Caco-2 (cell line): ENCODE data around the gene LRMDA. TPM values are rescaled to one million over a fixed set of nuclear protein-coding genes. Genes with fewer than 3 reads are reported as not detected.

Experiments used
- BruUV-seq: library from RNA; stranded (reverse); fragments of 400-500 nt; replicated peaks from 2 replicates; lab custom pipeline; 2021; lab: Mats Ljungman, UMichigan
- CTCF ChIA-PET: fragments of 300-600 bp; sonication (Branson Sonifier 250); formaldehyde crosslinking; loops from one replicate; lab custom pipeline; 2022; ENCODE audit warnings: antibody characterized with exemption; lab: Charles Lee
- POLR2A ChIA-PET: fragments of 300-600 bp; sonication (Branson Sonifier 250); formaldehyde crosslinking; loops from one replicate; lab custom pipeline; 2022; ENCODE audit warnings: antibody characterized with exemption; lab: Charles Lee
- DNase-seq, 2 experiments: peaks; one replicate each; pipeline versions ENCODE4 v3.0.0 to v3.0.0-alpha.2; 2020 to 2022
- H3K27me3 ChIP-seq: replicated peaks from 2 replicates; pipeline ENCODE4 v1.6.0; 2011; ENCODE audit warnings: low read length; ENCODE audit not compliant: control insufficient read depth, insufficient read depth
- H3K36me3 ChIP-seq: 2 replicates; pipeline ENCODE4 v1.5.1; 2011; ENCODE audit warnings: low read length; ENCODE audit not compliant: control insufficient read depth, insufficient read depth
- H3K4me1 ChIP-seq: fragments of 250-450 bp; sonication (Bioruptor Pico); 2 replicates; pipeline ENCODE4 v1.5.1; 2020; ENCODE audit warnings: mild to moderate bottlenecking
- H3K4me3 ChIP-seq: 2 replicates; pipeline ENCODE4 v1.5.1; 2011; ENCODE audit warnings: low read depth, mild to moderate bottlenecking, control low read depth, low read length
- H3K9me3 ChIP-seq: fragments of 250-450 bp; sonication (Bioruptor Pico); 2 replicates; pipeline ENCODE4 v1.5.1; 2020; ENCODE audit warnings: mild to moderate bottlenecking, moderate library complexity
- H3K27ac Mint-ChIP-seq: one replicate; pipeline ENCODE4 v1.8.0; 2022; ENCODE audit warnings: mixed read lengths; ENCODE audit not compliant: unreplicated experiment
- H3K27me3 Mint-ChIP-seq: one replicate; pipeline ENCODE4 v1.8.0; 2022; ENCODE audit warnings: mixed read lengths; ENCODE audit not compliant: insufficient read depth, unreplicated experiment
- H3K36me3 Mint-ChIP-seq: one replicate; pipeline ENCODE4 v1.8.0; 2022; ENCODE audit warnings: mild to moderate bottlenecking, mixed read lengths; ENCODE audit not compliant: insufficient read depth, unreplicated experiment
- H3K4me1 Mint-ChIP-seq: one replicate; pipeline ENCODE4 v1.8.0; 2022; ENCODE audit warnings: low read depth, mixed read lengths; ENCODE audit not compliant: unreplicated experiment
- H3K4me3 Mint-ChIP-seq: one replicate; pipeline ENCODE4 v1.8.0; 2022; ENCODE audit warnings: mild to moderate bottlenecking, moderate library complexity, mixed read lengths; ENCODE audit not compliant: unreplicated experiment
- H3K9me3 Mint-ChIP-seq: one replicate; pipeline ENCODE4 v1.8.0; 2022; ENCODE audit warnings: mixed read lengths; ENCODE audit not compliant: unreplicated experiment
- CTCF ChIP-seq, 2 experiments: fragments of 200-600 bp in 1 of 2; IDR thresholded peaks; 1 replicate in 1 of 2; 2 replicates in 1 of 2; pipeline versions ENCODE4 v1.5.1 to v1.8.0; 2011 to 2022; ENCODE audit warnings: antibody characterized with exemption in 1 of 2, control low read depth in 1 of 2, inconsistent platforms in 1 of 2, low read depth in 1 of 2, low read length in 1 of 2, mild to moderate bottlenecking in 1 of 2, moderate library complexity in 1 of 2; ENCODE audit not compliant: insufficient read depth in 1 of 2, severe bottlenecking in 1 of 2, unreplicated experiment in 1 of 2
- intact Hi-C: fragments of 100-400 bp; cut with micrococcal nuclease; formaldehyde crosslinking; loops from one replicate; pipeline ENCODE4 v1.10.0; 2022; ENCODE audit not compliant: unreplicated experiment
- total RNA-seq: library from RNA; stranded (reverse); gene quantifications from 2 replicates; pipeline ENCODE4 v1.2.3, GENCODE V29; 2022

Gene LRMDA
- total RNA-seq, 1 experiment from 2014 or later: 18.5 TPM

GRCh38 chr10:75499556-75500160 is 68.2 kb downstream of the LRMDA start:
- H3K9me3 ChIP-seq: no peaks in the 10 kb centered on the region
- intact Hi-C loops: loop anchor here (2.0 kb wide), 1 partner anchor 95 kb away; no protein-coding TSS in a partner anchor
- no peak for DNase-seq
- Mint-ChIP-seq H3K36me3 (no peaks in the 10 kb centered on the region), H3K4me1 (peaks cover 46% of the 10 kb centered on the region), H3K9me3 (no peaks in the 10 kb centered on the region), H3K27ac (no peak overlapping the region), H3K27me3 (no peaks in the 10 kb centered on the region), H3K4me3 (no peak overlapping the region)
- no peaks in the 10 kb centered on the region for H3K36me3 ChIP-seq
- H3K4me3 ChIP-seq: no peak overlapping the region
- no TSS peak for BruUV-seq
- H3K27me3 ChIP-seq: no peaks in the 10 kb centered on the region
- no peak for TF ChIP-seq CTCF (IDR thresholded peaks at IDR 0.05; ENCODE audit: insufficient read depth in 1 of 2, low read depth in 1 of 2, low read length in 1 of 2, severe bottlenecking in 1 of 2, unreplicated experiment in 1 of 2)
- ChIA-PET CTCF (no interaction called here), POLR2A (no interaction called here)
- H3K4me1 ChIP-seq: peaks cover 49% of the 10 kb centered on the region

GRCh38 chr10:75502389-75502788 is 71.0 kb downstream of the LRMDA start:
- CTCF ChIA-PET: no interaction called here
- no peaks in the 10 kb centered on the region for H3K27me3 ChIP-seq
- POLR2A ChIA-PET: no interaction called here
- H3K9me3 ChIP-seq: no peaks in the 10 kb centered on the region
- Mint-ChIP-seq H3K9me3 (no peaks in the 10 kb centered on the region), H3K27ac (peak overlapping the region; percentile 23), H3K36me3 (no peaks in the 10 kb centered on the region), H3K4me1 (peaks cover 27% of the 10 kb centered on the region), H3K27me3 (no peaks in the 10 kb centered on the region), H3K4me3 (no peak overlapping the region)
- peak in 1 of 2 experiments; percentile 16 for DNase-seq
- peaks cover 33% of the 10 kb centered on the region; the same call in 1 of the 2 replicates for H3K4me1 ChIP-seq
- no peak for TF ChIP-seq CTCF (IDR thresholded peaks at IDR 0.05; ENCODE audit: insufficient read depth in 1 of 2, low read depth in 1 of 2, low read length in 1 of 2, severe bottlenecking in 1 of 2, unreplicated experiment in 1 of 2)
- intact Hi-C loops: no loop called here
- no TSS peak for BruUV-seq
- no peaks in the 10 kb centered on the region for H3K36me3 ChIP-seq
- no peak overlapping the region for H3K4me3 ChIP-seq

GRCh38 chr10:75502838-75503237 is 71.4 kb downstream of the LRMDA start:
- Histone ChIP-seq H3K27me3 (no peaks in the 10 kb centered on the region), H3K4me3 (no peak overlapping the region), H3K9me3 (no peaks in the 10 kb centered on the region), H3K4me1 (peaks cover 34% of the 10 kb centered on the region; the same call in 1 of the 2 replicates), H3K36me3 (no peaks in the 10 kb centered on the region)
- no TSS peak for BruUV-seq
- no peak overlapping the region for H3K4me3 Mint-ChIP-seq
- no peak for DNase-seq
- peaks cover 23% of the 10 kb centered on the region for H3K4me1 Mint-ChIP-seq
- ChIA-PET POLR2A (no interaction called here), CTCF (no interaction called here)
- intact Hi-C loops: no loop called here
- H3K9me3 Mint-ChIP-seq: no peaks in the 10 kb centered on the region
- H3K36me3 Mint-ChIP-seq: no peaks in the 10 kb centered on the region
- H3K27ac Mint-ChIP-seq: no peak overlapping the region
- no peak for TF ChIP-seq CTCF (IDR thresholded peaks at IDR 0.05; ENCODE audit: insufficient read depth in 1 of 2, low read depth in 1 of 2, low read length in 1 of 2, severe bottlenecking in 1 of 2, unreplicated experiment in 1 of 2)
- H3K27me3 Mint-ChIP-seq: no peaks in the 10 kb centered on the region
